ENCODE data around the gene TMOD4.

TMOD4 gene

DNA sequence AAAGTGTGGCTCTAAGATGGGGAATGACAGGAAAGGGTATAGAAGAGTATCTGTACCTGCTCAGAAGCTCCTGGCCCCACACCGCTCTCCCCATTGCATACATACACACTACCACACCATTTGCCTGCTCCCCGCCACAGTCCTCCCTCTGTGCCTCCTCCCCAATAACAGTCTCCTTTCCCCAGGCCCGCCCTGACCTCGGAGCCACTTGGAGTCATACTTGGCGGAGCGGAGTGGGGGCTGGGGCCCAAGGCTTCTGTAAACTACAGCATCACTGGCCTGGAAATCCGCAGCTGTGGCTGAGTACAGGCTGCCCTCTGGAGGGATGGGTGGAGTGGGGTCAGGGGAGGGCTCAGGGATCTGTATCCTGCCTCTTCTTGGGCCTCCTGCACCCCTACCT lies 38.0 kb downstream of the TMOD4 start:
- DNase-seq (ENCODE audit: low read depth in 1 of 2, low spot score in 1 of 2), result no peak
- H3K27me3 ChIP-seq (ENCODE audit: insufficient read depth, poor library complexity, severe bottlenecking), result no peaks in the 10 kb centered on the region
- TF ChIP-seq, protein P1, sequence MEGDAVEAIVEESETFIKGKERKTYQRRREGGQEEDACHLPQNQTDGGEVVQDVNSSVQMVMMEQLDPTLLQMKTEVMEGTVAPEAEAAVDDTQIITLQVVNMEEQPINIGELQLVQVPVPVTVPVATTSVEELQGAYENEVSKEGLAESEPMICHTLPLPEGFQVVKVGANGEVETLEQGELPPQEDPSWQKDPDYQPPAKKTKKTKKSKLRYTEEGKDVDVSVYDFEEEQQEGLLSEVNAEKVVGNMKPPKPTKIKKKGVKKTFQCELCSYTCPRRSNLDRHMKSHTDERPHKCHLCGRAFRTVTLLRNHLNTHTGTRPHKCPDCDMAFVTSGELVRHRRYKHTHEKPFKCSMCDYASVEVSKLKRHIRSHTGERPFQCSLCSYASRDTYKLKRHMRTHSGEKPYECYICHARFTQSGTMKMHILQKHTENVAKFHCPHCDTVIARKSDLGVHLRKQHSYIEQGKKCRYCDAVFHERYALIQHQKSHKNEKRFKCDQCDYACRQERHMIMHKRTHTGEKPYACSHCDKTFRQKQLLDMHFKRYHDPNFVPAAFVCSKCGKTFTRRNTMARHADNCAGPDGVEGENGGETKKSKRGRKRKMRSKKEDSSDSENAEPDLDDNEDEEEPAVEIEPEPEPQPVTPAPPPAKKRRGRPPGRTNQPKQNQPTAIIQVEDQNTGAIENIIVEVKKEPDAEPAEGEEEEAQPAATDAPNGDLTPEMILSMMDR (IDR thresholded peaks at IDR 0.05; ENCODE audit: insufficient read depth, low read length), result no peak
- TF ChIP-seq POLR2AphosphoS5 (IDR thresholded peaks at IDR 0.05; ENCODE audit: low read depth) (no peak), SPI1 (IDR thresholded peaks at IDR 0.05; ENCODE audit: borderline replicate concordance, low read depth) (no peak), GABPA (IDR thresholded peaks at IDR 0.05; ENCODE audit: low read depth) (no peak)
- TF ChIP-seq, protein P2, sequence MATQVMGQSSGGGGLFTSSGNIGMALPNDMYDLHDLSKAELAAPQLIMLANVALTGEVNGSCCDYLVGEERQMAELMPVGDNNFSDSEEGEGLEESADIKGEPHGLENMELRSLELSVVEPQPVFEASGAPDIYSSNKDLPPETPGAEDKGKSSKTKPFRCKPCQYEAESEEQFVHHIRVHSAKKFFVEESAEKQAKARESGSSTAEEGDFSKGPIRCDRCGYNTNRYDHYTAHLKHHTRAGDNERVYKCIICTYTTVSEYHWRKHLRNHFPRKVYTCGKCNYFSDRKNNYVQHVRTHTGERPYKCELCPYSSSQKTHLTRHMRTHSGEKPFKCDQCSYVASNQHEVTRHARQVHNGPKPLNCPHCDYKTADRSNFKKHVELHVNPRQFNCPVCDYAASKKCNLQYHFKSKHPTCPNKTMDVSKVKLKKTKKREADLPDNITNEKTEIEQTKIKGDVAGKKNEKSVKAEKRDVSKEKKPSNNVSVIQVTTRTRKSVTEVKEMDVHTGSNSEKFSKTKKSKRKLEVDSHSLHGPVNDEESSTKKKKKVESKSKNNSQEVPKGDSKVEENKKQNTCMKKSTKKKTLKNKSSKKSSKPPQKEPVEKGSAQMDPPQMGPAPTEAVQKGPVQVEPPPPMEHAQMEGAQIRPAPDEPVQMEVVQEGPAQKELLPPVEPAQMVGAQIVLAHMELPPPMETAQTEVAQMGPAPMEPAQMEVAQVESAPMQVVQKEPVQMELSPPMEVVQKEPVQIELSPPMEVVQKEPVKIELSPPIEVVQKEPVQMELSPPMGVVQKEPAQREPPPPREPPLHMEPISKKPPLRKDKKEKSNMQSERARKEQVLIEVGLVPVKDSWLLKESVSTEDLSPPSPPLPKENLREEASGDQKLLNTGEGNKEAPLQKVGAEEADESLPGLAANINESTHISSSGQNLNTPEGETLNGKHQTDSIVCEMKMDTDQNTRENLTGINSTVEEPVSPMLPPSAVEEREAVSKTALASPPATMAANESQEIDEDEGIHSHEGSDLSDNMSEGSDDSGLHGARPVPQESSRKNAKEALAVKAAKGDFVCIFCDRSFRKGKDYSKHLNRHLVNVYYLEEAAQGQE (IDR thresholded peaks at IDR 0.05; ENCODE audit: insufficient replicate concordance, low read depth), result no peak

DNA sequence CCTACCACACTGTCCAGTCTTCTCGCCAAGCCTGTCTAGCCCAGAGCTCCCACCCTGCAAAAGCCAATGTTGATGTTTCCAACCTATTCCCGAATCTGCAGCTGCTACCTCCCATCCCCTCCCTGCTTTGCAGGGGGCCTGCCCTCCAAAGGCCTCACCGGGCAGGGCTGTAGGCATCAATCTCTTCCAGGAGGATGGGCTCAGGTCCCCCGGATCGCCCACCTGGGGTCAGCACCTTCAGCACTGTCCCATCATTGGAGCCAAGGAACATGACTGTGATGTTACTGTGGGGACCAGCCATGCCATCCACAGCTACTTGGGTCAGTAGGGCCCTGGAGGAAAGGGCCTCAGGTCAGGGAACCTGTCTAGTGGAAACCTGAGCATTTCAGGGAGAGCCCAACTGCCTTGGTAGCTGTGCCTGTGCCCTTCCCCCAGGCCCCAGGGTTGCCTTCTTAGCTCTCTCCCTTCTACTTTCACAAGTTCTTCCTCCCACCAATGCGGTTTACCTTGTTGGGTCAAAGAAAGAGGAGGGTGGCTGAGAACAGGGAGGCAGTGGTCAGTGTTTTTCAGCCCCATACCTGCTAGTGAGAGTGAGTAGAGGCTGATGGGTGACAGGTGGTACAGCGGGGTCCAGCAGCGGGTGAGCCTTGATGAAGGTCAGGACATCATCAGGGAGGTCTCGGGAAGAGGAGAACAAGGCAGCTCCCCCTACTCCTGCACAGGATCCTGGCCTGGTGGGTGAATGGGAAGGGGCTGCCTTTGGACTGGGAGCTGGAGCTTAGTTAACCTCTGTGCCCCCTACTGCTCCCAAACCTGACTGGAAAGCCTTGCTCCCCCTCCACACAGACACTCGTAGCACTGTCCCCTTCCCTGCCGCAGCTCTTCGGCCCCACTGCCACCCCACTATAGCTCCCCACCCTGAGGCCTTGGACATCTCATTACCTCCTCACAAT lies 40.1 kb downstream of the TMOD4 start:
- Histone ChIP-seq H3K4me3 (replicated peaks; ENCODE audit: insufficient read depth, low read length) (no peak overlapping the region), H3K27ac (replicated peaks) (no peak overlapping the region), H3K27me3 (ENCODE audit: insufficient read depth, poor library complexity, severe bottlenecking) (no peaks in the 10 kb centered on the region)
- DNase-seq (ENCODE audit: low read depth in 1 of 2, low spot score in 1 of 2), result no peak
- TF ChIP-seq, protein P1 (IDR thresholded peaks at IDR 0.05; ENCODE audit: insufficient read depth, low read length), result no peak
- TF ChIP-seq SPI1 (IDR thresholded peaks at IDR 0.05; ENCODE audit: borderline replicate concordance, low read depth) (no peak), GABPA (IDR thresholded peaks at IDR 0.05; ENCODE audit: low read depth) (no peak), POLR2AphosphoS5 (IDR thresholded peaks at IDR 0.05; ENCODE audit: low read depth) (no peak)
- TF ChIP-seq, protein P2 (IDR thresholded peaks at IDR 0.05; ENCODE audit: insufficient replicate concordance, low read depth), result no peak

More for the DNA sequence above, 38.0 kb downstream of the TMOD4 start:
- no peak overlapping the region for H3K4me3 ChIP-seq (replicated peaks; ENCODE audit: insufficient read depth, low read length)
- no peak overlapping the region for H3K27ac ChIP-seq (replicated peaks)

DNA sequence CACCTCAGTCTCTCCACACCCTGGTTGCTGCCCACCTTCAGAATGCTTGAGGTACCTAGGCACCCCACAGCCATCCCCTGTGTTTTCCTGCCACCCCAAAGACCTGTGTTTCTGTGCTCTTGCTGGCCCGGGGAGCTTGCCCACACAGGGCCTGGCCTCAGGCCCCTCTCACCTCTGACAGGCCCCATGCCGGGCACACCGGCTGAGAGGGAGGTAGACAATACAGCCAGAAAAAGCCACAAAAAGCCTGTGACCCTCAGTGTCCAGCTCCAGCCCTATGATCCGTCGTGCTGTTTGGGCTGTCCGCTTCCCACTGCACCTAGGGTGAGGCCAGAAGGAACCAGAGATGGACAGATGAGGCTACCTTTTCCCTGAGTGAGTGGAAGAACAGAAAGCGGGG lies 40.8 kb downstream of the TMOD4 start:
- Histone ChIP-seq H3K4me3 (replicated peaks; ENCODE audit: insufficient read depth, low read length) (no peak overlapping the region), H3K27me3 (ENCODE audit: insufficient read depth, poor library complexity, severe bottlenecking) (peaks cover 3% of the 10 kb centered on the region), H3K27ac (replicated peaks) (no peak overlapping the region)
- TF ChIP-seq, protein P1 (IDR thresholded peaks at IDR 0.05; ENCODE audit: insufficient read depth, low read length), result no peak
- TF ChIP-seq POLR2AphosphoS5 (IDR thresholded peaks at IDR 0.05; ENCODE audit: low read depth) (no peak), SPI1 (IDR thresholded peaks at IDR 0.05; ENCODE audit: borderline replicate concordance, low read depth) (no peak), GABPA (IDR thresholded peaks at IDR 0.05; ENCODE audit: low read depth) (no peak)
- TF ChIP-seq, protein P2 (IDR thresholded peaks at IDR 0.05; ENCODE audit: insufficient replicate concordance, low read depth), result no peak
- no peak for DNase-seq (ENCODE audit: low read depth in 1 of 2, low spot score in 1 of 2)

Data from HL-60 (cell line).